HG02981 (cell line): ENCODE results near the gene ZNF385B.
A peak's percentile ranks its signal among the peaks of the same experiment; 100 is the strongest.
"Not testable (repeated sequence)": the region's sequence is repeated elsewhere in the genome, so short reads cannot be mapped to it uniquely, and the experiment has no call there.

ENCODE experiments used
- ATAC-seq: cut with Tn5 transposase; IDR thresholded peaks from one replicate; pipeline ENCODE4 v1.9.1; 2021; ENCODE audit warnings: mild to moderate bottlenecking, moderate library complexity; ENCODE audit not compliant: unreplicated experiment

The ZNF385B gene

DNA sequence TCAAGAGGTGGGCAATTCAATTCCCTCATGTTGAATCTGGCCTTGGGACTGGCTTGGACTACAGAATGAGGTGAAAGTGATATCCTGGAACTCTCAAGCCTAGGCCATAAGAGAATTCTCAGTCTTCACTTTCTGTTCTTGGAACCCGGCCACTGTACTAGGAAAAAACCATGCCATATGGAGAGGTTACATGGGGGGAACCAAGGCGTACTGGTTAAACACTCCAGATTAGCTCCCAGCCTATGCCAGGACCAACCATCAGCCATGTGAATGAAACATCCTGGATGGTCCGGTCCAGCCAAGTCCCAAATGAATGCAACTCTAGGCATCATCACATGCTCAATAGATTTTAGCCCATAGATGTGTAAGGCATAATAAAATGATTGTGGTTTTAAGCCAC is 56.4 kb downstream of the ZNF385B start:
- no peak for ATAC-seq

DNA sequence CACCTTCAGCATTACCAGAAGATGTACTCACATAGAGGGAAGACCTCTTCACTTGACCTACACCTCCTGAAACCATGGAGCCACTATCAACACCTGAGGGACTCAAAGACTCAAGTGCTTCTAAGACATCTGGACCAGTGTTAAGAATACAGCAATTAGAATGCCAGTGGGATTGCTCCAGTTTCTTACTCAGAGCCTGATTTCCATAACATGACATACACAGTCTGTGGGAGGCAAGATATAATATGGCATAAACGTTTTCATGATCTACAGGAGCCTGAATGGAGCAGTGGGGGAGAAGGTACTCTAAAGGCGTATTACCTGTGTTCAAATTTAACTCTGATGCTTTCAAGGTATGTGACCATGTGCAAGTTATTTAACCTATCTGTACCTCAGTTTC is 57.2 kb downstream of the ZNF385B start:
- ATAC-seq, result no peak

DNA sequence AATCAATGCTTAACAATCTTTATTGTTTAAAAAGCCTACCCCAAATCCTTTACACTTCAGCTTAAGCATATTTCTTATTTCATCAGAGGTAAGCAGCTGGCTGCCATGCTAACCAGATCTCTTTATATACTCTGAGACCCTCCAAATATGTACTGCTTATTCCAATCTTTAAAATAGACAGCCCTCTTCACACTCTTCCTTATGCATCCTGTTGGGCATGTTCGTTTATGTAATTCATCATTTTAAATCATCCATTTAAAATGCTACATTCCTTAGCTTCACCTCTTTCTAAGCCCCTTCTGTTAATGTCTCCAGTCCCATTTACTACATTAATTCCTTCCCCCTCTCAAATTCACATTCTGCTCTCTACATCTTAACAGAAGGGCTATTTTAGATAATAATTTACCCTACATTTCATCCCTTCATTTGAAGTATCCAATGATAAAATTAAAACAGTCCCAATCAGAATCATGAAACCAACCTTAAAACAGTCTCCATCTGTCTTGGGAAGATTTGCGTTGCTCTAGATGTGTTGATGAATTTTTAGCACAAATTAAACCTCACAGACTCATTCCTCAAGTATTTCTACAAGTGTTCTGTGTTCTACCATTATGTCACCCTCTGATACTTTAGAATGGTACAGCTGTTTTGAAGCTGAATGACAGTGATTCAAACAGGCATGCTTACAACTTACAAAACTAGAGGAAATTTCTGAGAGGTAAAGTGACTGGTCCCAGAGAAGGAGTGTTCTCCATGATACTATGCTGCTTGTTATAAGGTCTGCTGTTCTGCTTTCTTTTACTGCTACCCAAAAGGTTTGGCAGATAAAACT is 59.1 kb downstream of the ZNF385B start:
- ATAC-seq, result no peak

DNA sequence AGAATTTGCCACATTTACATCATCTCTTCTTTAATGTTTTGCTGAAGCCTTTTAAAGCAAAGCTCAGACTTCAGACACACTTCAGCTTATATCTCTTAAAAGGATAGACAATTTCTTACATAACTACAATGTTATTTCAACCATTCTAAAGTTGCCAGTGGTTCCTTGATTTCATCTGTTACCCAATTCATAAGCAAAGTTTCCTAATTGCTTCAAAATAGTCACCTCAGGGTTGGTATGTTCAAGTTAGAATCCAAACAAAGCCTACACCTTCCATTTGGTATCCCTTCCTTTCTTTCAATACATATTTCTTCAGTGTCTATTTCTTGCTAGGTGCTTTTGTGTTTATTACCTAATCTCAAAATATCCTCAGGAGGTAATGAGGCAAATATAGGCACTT is 60.6 kb downstream of the ZNF385B start:
- ATAC-seq, result no peak

DNA sequence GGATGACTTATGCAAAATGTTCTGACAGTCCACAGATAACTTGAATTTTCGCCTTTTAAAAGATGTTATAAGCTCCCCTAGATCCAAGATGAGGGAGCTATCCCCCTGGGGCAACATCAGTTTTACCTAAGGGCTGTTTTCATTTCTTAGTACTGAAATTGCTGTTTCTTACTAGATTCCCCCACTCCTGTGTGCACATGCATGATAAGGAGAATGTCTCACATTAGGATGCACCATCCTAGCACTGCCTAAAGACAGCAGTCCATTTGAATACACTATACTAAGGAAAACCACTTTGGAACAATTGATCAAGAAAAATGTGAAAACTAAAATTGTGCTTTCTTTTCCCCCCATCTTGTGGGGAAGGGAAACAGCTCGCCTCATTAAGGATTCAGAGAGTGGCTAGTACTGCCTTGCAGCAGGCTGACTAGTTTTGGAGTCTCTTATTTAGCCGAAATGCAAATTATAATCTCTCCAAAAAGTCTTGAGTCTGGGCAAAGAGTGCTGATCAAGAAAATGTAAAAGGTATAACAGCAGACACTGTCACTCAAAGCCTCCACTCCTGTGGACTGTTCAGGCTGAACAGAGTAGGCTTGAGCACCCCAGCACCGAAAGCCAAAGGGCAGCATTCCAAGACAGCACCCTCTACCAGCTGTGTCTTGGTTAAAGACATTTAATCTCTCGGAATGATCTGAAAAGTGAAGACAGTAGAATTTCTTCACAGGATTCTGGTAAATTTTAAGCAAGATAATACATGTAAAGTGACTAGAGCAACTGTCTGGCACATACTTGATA is 65.0 kb downstream of the ZNF385B start:
- no peak for ATAC-seq

DNA sequence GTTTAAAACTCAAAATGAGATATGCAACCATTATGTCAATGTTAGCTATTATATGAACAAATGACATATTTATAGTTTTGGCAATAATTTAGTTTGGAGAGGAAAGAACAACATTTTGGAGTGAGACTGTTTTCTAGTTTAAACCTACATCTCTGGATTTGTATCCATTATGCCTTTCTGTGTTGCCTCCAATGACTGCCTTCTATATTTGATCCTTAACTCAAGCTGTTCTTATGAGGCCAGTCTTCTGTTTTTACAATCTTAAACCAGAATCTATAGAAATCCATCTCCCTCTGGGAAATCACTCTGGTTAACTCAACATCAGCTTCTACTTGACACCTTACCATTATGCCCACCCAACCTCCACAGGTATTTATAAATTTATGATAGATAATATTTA is 67.5 kb downstream of the ZNF385B start:
- ATAC-seq, result no peak

DNA sequence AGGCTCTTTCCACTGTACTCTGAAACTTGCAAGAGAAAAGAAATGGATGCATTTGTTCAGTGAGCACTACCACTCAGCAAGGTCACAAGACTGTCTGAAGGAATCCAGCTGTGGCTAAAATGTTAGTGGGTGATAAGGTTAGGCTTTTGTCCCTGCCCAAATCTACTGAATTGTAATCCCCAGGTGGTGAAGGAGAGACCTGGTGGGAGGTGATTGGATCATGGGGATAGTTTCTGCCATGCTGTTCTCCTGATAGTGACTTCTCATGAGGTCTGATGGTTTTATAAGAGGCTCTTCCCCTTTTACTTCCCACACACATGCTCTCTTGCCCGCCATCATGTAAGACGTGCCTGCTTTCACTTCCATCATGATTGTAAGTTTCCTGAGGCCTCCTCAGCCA is 68.2 kb downstream of the ZNF385B start:
- ATAC-seq, result no peak

DNA sequence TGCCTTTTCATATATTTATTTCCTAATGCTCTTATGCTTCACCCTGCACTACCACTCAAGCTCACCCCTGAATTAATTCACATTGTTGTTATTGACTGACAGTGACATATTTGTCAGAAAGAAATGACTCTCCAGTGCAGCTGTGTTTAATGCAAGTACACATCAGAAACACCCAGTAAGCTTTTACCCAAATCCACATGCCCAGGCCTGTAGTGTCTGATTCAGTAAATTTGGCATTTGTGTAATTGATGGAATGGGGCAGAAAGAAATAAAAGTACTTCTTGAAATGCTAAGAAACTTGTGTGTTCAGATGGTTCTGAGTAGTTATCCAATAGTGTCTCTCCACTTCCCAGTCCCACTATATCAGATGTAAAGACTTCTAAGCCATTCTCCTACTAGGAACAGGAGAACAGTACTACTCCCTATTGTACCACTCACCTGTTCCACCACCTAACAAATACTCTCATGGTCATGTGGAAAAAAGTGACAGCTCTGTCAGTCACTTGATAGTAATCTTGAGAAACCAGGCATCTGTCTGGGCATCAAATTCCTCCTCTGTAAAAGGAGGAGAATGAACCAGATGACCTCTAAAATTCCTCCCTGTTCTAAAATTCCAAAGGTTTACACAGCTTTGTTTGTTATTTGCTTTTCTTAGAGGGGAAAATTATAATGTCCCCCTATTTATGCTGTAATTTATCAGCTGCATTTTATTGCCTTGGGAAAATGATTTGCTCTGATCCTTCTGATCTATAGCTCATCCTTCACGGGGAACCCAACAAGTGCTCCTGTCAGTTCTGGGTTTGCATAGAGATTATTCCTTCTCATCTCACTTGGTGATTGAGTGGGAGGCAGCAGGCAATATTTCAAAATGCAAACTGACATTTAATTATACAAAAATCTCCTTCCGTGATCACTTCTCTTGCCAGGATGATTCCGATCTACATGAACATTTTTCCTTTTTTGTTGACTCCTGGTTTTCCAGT is 70.9 kb downstream of the ZNF385B start:
- ATAC-seq, result no peak

DNA sequence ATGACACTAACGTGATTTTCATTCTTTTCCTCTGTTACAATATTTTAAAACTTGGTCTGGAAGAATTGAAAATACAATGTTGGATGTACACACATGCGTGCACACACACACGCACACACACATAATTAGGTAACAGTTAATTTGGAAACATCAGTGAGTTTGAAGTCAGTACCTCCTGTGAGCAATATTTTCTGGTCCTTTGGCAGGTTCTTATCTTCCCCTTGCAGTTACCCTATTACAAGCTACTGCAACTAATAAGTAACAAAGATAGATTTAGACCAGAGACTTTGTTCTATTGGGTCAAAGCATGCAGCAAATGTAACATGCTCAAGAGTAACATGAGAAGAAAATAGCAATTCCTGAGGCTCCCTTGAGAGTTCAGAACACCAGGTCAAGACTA is 73.3 kb downstream of the ZNF385B start:
- ATAC-seq, result no peak

DNA sequence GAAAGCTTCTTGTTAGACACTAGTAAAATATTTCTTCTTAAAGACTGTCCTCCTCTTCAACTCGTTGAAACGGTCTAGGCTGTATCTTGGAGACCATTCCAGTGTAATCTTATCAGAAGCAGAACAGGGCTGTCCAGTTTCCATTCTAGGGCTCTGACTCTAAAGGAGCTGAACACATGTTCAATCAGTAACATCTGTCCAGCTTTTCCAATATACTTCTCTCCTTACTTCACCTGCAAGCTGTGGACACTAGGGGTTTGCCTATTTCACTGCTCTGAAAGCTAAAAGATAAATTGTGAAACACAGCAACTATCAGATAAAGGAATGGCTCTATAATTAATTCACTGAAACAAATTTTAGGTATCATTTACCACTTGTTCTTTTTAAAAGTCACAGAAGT is 73.8 kb downstream of the ZNF385B start:
- no peak for ATAC-seq

DNA sequence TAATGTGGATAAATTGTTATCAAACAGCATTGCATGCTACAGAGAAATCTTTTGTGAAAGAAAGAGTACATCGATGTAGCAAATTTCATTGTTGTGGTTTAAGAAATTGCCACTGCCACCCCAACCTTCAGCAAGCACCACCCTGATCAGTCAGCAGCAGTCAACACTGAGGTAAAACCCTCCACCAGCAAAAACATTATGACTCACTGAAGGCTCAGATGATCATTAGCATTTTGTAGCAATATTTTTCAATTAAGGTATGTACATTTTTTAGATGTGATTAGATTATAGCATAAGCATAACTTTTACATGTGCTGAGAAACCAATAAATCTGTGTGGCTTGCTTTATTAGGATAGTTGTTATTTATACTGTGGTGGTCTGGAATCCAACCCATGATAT is 75.5 kb downstream of the ZNF385B start:
- no peak for ATAC-seq

DNA sequence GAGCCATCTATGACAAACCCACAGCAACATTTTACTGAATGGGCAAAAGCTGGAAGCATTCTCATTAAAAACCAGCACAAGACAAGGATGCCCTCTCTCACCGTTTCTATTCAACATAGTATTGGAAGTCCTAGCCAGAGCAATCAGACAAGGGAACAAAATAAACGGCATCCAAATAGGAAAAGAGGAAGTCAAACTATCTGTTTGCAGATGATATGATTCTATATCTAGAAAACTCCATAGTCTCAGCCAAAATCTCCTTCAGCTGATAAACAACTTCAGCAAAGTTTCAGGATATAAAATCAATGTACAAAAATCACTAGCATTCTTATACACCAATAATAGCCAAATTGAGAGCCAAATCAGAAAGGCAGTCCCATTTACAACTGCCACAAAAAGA is 79.1 kb downstream of the ZNF385B start:
- ATAC-seq, result not testable (repeated sequence)

DNA sequence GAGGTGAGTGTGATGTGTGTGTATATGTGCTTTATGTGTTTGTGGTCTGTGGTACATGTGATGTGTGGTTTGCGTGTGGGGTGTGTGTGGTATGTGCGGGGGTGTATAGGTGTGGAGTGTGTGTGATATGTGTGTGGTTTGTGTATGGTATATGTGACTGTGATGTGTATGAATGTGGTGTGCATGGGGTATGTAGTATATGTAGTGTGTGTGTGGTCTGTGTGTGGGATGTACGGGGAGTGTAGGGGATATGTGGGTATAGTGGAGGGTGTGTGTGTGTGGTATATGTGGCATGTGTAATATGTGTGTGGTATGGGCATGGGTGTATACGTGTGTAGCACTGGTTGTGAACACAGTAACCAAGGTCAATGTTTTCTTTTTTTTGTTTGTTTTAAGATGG is 87.4 kb downstream of the ZNF385B start:
- no peak for ATAC-seq

DNA sequence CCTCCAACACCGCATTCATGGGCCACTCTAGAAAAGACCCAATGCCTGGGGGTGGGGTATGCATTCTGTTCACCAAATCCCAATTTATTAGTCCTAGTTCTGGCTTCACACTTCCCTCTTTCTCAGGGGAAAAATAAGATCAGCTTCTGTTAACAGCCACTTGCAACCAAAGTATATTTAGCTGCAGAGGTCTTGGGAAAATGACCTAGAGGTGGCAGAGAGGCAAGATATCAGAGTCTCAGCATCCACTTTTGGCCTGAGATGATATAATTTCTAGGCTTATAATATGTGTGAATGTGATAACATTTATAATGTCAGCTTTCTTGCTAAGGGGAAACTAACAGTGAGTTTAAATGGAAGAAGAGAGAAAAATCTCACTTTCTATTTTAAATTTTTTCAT is 89.1 kb downstream of the ZNF385B start:
- no peak for ATAC-seq

DNA sequence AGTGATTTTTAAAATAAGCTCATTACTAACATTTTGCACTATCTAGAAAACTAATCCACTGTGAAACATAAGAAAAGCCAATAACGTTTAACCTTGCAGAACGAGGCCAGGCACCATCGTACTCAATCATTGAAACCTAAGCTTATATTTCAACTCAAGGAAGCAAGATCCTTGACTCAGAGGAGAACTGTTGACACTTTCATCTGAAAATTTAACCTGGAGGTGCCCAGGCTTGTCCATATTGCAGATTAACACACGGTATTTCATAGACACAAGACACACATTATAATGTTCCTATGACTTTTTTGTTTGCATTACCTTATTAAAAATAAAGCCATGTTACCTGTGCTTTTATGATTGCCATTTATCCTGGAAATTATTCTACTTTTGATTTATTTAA is 89.6 kb downstream of the ZNF385B start:
- ATAC-seq, result no peak

DNA sequence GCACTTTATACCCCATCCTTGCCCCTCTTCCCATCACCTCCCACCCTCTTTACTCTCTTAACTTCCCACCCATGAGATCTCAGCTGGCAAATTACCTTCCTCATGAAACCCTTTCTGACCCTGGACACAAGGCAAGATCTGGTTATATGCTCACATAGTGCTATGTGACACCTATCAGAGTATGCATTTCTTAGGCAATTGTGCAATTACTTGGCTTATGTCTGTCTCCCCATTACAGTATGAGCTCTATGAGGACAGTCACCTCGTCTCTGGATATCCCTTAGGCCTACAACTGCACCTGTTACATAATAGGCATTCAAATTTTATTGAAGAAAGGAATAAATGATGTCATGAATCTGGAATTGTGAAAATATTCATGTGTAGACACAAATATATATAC is 91.4 kb downstream of the ZNF385B start:
- ATAC-seq, result no peak

DNA sequence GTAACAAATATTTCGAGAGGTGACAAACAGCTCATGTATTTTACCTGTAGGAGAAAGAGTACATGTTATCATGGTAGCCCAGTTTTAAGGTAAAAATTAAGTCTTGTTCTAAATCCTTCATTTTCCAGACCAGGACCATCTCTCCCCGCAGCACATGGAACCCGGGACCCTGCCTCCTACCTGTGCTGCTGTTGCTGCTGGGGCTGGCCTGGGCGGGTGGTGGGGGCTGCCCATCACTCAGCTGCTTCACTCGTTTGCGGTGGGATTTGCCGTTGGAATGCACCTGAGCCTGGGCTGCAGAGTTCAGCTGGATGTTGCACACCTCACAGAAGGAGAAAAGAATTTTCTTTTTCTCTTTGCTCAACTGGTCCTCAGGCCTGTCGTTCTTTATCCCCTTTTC is 92.1 kb downstream of the ZNF385B start:
- no peak for ATAC-seq

DNA sequence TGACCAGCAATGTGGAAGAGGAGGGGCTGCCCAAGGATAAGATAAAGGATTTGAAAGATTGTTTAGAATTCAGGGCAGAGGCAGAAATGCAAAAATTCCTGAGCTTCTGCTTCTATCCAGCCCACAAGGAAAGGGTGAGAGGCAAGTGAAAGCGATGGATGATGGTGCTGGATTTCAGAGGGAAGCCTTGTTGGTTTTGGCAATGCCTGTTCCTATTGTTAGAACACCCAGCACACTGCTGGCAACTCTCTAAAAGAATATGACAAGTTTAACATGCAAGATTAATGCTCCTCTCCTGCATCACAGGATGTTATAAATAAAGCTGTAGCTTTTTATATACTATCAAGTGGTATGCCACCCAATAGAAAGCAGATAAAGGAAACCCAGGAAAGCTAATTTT is 92.6 kb downstream of the ZNF385B start:
- ATAC-seq, result no peak

DNA sequence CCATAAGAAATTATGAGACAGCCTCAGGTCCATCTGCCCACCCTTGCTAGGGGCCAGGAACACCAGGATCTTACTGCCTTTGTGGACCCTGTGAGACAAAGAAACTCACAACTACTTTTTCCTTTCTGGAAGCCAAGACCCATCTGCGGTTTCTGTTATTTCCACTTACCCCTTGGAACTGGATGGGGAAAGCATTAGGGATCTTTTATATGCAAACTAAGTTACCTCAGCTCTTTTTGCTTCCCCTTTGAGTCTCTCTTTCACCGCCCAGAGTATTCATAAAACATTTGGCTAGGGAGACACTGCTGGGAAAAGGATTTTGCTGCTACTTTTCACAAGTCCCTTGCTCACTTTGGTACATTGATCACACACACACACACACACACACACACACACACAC is 95.7 kb downstream of the ZNF385B start:
- ATAC-seq, result no peak

DNA sequence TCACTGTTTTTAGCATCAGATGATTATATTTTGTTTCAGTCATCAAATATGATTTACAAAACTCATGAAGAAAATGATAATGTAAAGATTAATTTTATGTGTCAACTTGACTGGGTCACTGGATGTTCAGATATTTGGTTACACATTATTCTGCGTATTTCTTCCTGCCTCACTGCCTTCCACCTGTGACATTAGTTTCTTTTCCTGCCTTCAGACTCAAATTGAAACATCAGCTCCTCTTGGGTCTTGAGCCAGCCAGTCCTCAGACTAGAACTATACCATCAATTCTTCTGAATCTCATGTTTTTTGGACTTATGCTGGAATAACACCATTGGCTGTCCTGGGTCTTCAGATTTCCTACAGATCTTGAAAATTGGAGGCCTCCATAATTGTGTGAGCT is 96.7 kb downstream of the ZNF385B start:
- peak; percentile 87 for ATAC-seq

DNA sequence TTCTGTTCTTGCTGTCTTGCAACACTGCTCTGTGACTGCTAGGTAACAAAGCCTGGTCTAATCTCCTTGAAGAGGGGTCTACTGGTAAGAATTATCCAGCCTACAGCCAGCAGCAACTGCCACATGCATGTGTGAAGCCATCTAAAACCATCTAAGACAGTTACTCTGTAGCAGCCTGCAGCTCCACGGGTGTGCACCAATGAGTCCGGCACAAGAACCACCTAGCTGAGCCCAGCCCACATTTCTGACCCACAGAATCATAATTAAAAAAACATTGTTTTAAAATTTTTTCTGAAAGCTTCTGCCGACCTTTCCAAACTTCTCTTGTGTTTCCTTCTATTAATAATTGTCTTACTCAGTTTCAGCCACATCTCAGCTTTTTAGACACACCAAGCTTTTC is 102.8 kb downstream of the ZNF385B start:
- ATAC-seq, result no peak
